HepG2 (cell line): ENCODE measurements around the gene FCER1G. TPM values are rescaled to one million over a fixed set of nuclear protein-coding genes. Genes with fewer than 3 reads are reported as not detected.
A peak's percentile ranks its signal among the peaks of the same experiment; 100 is the strongest.

Experiments used
- ARNT2 ChIP-seq: sonication (generic); formaldehyde crosslinking; IDR thresholded peaks from 2 replicates; pipeline ENCODE4 v1.8.0; 2022; ENCODE audit warnings: mild to moderate bottlenecking, low read depth, missing genetic modification reagents, moderate library complexity
- HNF4A ChIP-seq: sonication (generic); formaldehyde crosslinking; IDR thresholded peaks from 2 replicates; pipeline ENCODE4 v1.4.0; 2020; ENCODE audit warnings: missing genetic modification reagents
- MED13 ChIP-seq: sonication (generic); formaldehyde crosslinking; IDR thresholded peaks from 2 replicates; pipeline ENCODE4 v1.5.0; 2020; ENCODE audit warnings: missing genetic modification reagents
- NONO ChIP-seq, 2 experiments: fragments of 450-650 bp in 1 of 2; sonication (generic) in 1 of 2; formaldehyde crosslinking in 1 of 2; IDR thresholded peaks in 1 of 2; conservative IDR thresholded peaks in 1 of 2; 2 replicates each; pipeline versions ENCODE4 v1.6.1 to v1.8.0; 2017 to 2022; ENCODE audit warnings: mild to moderate bottlenecking in 1 of 2, missing genetic modification reagents in 1 of 2, moderate library complexity in 1 of 2
- NR2F2 ChIP-seq: IDR thresholded peaks from 2 replicates; pipeline ENCODE4 v1.6.1; 2012; ENCODE audit warnings: low read depth, inconsistent platforms, borderline replicate concordance
- SOX6 ChIP-seq, 2 experiments: fragments of 450-650 bp in 1 of 2; sonication (generic) in 1 of 2; formaldehyde crosslinking in 1 of 2; IDR thresholded peaks; 2 replicates each; pipeline versions ENCODE4 v1.4.0 to v1.6.1; 2017 to 2020; ENCODE audit warnings: antibody characterized with exemption in 1 of 2, mild to moderate bottlenecking in 1 of 2, missing genetic modification reagents in 1 of 2
- U2AF1 ChIP-seq: fragments of 200-400 bp; formaldehyde crosslinking; optimal IDR thresholded peaks from 2 replicates; pipeline ENCODE3; 2017; ENCODE audit warnings: mild to moderate bottlenecking, low read depth, low read length
- ZIK1 ChIP-seq: sonication (generic); formaldehyde crosslinking; IDR thresholded peaks from 2 replicates; pipeline ENCODE4 v1.5.0; 2020; ENCODE audit warnings: mild to moderate bottlenecking, low read depth, missing genetic modification reagents, borderline replicate concordance
- ZNF180 ChIP-seq: sonication (generic); formaldehyde crosslinking; IDR thresholded peaks from 2 replicates; pipeline ENCODE4 v1.4.0; 2020; ENCODE audit warnings: low read depth, missing genetic modification reagents, borderline replicate concordance
- ZNF441 ChIP-seq: sonication (generic); formaldehyde crosslinking; IDR thresholded peaks from 2 replicates; pipeline ENCODE4 v1.7.0; 2021; ENCODE audit warnings: missing genetic modification reagents, borderline replicate concordance
- ZNF556 ChIP-seq: sonication (generic); formaldehyde crosslinking; IDR thresholded peaks from 2 replicates; pipeline ENCODE4 v1.4.0; 2020; ENCODE audit warnings: mild to moderate bottlenecking, missing genetic modification reagents, borderline replicate concordance
- ZNF572 ChIP-seq: sonication (generic); formaldehyde crosslinking; IDR thresholded peaks from 2 replicates; pipeline ENCODE4 v1.5.1; 2020; ENCODE audit warnings: mild to moderate bottlenecking, missing genetic modification reagents
- ZNF605 ChIP-seq: sonication (generic); formaldehyde crosslinking; IDR thresholded peaks from 2 replicates; pipeline ENCODE4 v1.8.0; 2022; ENCODE audit warnings: mild to moderate bottlenecking, missing genetic modification reagents
- ZNF709 ChIP-seq: sonication (generic); formaldehyde crosslinking; IDR thresholded peaks from 2 replicates; pipeline ENCODE4 v1.5.0; 2020; ENCODE audit warnings: mild to moderate bottlenecking, missing genetic modification reagents
- ZNF83 ChIP-seq: sonication (generic); formaldehyde crosslinking; IDR thresholded peaks from 2 replicates; pipeline ENCODE4 v1.4.0; 2020; ENCODE audit warnings: missing genetic modification reagents, mild to moderate bottlenecking, borderline replicate concordance
- ZSCAN30 ChIP-seq: sonication (generic); formaldehyde crosslinking; IDR thresholded peaks from 2 replicates; pipeline ENCODE4 v1.5.0; 2020; ENCODE audit warnings: mild to moderate bottlenecking, missing genetic modification reagents
- polyA plus RNA-seq, 8 experiments: library from polyadenylated mRNA; depleted of rRNA in 3 of 8; stranded (reverse) in 7 of 8; unstranded in 1 of 8; fragments of >200 nt; fragmentation: Illumina TruSeq in 4 of 8; extraction: Trizol in 4 of 8; gene quantifications; 2 replicates each; pipeline versions ENCODE4 v1.2.1 to v1.2.3, GENCODE V29; 2011 to 2016; ENCODE audit warnings: low read depth in 4 of 8, missing spikeins in 1 of 8, mixed read lengths in 1 of 8; ENCODE audit not compliant: insufficient read depth in 1 of 8
- total RNA-seq, 5 experiments: library from RNA; depleted of rRNA; stranded (reverse); fragments of >200 nt; fragmentation: Illumina TruSeq; extraction: Trizol; gene quantifications; 2 replicates each; pipeline ENCODE4 v1.2.3, GENCODE V29; 2016; ENCODE audit warnings: low read depth in 1 of 5
- TF ChIP-seq, protein P1 (sequence below): sonication (generic); formaldehyde crosslinking; IDR thresholded peaks from 2 replicates; pipeline ENCODE4 v1.4.0; 2020; ENCODE audit warnings: mild to moderate bottlenecking, missing genetic modification reagents
- TF ChIP-seq, protein P2 (sequence below): sonication (generic); formaldehyde crosslinking; IDR thresholded peaks from 2 replicates; pipeline ENCODE4 v1.4.0; 2020; ENCODE audit warnings: mild to moderate bottlenecking, missing genetic modification reagents
- TF ChIP-seq, protein P3 (sequence below): IDR thresholded peaks from 2 replicates; pipeline ENCODE4 v1.6.1; 2016; ENCODE audit warnings: missing biosample characterization, missing genetic modification reagents, low read depth
- TF ChIP-seq, protein P4 (sequence below), 2 experiments: sonication (generic) in 1 of 2; formaldehyde crosslinking in 1 of 2; IDR thresholded peaks; 2 replicates each; pipeline versions ENCODE4 v1.4.0 to v1.6.1; 2018 to 2020; ENCODE audit warnings: missing genetic modification reagents in 2 of 2, borderline replicate concordance in 1 of 2, low read depth in 1 of 2, mild to moderate bottlenecking in 1 of 2, missing biosample characterization in 1 of 2
- TF ChIP-seq, protein P5 (sequence below): sonication (generic); formaldehyde crosslinking; IDR thresholded peaks from 2 replicates; pipeline ENCODE4 v1.5.0; 2020; ENCODE audit warnings: missing genetic modification reagents

The FCER1G gene
- total and polyA plus RNA-seq, 2 of the 13 experiments (the other 11 are each of a cell fraction or from before 2014, with no cell fraction given) = 1.3 to 6.4 TPM

DNA sequence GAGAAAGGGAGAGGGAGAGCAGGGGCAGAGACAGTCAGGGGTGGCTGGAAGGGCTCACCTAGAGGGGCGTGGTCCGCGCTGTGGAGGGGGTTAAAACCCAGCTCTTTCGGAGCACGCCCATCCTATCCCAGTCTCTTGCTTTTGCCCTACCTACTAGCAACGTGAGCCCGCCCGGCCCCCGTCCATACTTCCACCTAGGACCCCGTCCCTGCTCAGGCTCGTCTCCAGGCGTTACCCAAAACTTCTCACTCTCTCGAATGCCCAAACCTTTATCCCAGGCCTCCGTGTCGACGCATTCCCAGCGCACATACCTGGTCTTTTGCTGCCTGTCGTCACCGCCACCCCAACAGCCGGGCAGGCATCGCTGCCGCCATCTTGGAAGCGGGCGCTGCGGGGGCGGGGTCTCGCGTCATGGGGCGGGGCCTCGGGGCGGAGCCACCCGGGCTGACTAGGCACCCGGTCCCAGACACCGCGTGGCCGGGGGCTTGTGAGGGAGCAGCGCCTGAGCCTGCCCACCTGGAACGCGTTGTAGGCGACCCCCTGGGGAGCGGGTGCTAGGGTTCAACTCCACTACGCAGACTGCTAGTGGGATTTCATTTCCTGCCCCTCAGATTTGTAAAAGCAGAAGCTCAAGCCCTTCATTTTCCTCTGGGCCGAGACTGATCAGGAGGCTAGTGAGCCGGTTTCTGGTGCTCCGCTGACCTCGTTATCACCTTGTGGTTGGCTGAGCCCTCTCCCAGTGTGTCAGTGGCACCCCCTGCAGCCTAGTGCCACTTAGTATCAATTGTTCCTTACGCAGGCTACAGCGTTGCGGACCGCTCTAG, 37.8 kb upstream of the FCER1G start, which contains the start of gene B4GALT3 (continued):
- TF ChIP-seq ZNF605 (CRISPR knock-in tag) = peak; percentile 89
- no peak for TF ChIP-seq SOX6 (IDR thresholded peaks at IDR 0.05)
- TF ChIP-seq SOX6 (CRISPR knock-in tag; IDR thresholded peaks at IDR 0.05) = peak; percentile 83
- TF ChIP-seq HNF4A (CRISPR knock-in tag) = no peak; the same call in 1 of the 2 replicates
- TF ChIP-seq, protein P1, sequence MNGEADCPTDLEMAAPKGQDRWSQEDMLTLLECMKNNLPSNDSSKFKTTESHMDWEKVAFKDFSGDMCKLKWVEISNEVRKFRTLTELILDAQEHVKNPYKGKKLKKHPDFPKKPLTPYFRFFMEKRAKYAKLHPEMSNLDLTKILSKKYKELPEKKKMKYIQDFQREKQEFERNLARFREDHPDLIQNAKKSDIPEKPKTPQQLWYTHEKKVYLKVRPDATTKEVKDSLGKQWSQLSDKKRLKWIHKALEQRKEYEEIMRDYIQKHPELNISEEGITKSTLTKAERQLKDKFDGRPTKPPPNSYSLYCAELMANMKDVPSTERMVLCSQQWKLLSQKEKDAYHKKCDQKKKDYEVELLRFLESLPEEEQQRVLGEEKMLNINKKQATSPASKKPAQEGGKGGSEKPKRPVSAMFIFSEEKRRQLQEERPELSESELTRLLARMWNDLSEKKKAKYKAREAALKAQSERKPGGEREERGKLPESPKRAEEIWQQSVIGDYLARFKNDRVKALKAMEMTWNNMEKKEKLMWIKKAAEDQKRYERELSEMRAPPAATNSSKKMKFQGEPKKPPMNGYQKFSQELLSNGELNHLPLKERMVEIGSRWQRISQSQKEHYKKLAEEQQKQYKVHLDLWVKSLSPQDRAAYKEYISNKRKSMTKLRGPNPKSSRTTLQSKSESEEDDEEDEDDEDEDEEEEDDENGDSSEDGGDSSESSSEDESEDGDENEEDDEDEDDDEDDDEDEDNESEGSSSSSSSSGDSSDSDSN (CRISPR knock-in tag) = peak; percentile 75
- TF ChIP-seq NONO (IDR thresholded peaks at IDR 0.05) = no peak
- peak; percentile 88 for TF ChIP-seq NONO (CRISPR knock-in tag; conservative IDR thresholded peaks at IDR 0.05)
- TF ChIP-seq MED13 = 0 out of 2 replicates have a peak, but pooled peaks have one; percentile 16
- no peak for TF ChIP-seq ZNF441 (CRISPR knock-in tag)
- TF ChIP-seq ZNF572 (CRISPR knock-in tag) = no peak
- TF ChIP-seq ARNT2 (CRISPR knock-in tag) = peak; percentile 89
- peak; percentile 83 for TF ChIP-seq ZNF556 (CRISPR knock-in tag)
- TF ChIP-seq NR2F2 = 0 out of 2 replicates have a peak, but pooled peaks have one; percentile 31
- no peak for TF ChIP-seq ZSCAN30
- TF ChIP-seq, protein P2, sequence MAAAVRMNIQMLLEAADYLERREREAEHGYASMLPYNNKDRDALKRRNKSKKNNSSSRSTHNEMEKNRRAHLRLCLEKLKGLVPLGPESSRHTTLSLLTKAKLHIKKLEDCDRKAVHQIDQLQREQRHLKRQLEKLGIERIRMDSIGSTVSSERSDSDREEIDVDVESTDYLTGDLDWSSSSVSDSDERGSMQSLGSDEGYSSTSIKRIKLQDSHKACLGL (CRISPR knock-in tag) = peak; percentile 96
- no peak; the same call in 1 of the 2 replicates for TF ChIP-seq ZIK1 (CRISPR knock-in tag)
- TF ChIP-seq, protein P3, sequence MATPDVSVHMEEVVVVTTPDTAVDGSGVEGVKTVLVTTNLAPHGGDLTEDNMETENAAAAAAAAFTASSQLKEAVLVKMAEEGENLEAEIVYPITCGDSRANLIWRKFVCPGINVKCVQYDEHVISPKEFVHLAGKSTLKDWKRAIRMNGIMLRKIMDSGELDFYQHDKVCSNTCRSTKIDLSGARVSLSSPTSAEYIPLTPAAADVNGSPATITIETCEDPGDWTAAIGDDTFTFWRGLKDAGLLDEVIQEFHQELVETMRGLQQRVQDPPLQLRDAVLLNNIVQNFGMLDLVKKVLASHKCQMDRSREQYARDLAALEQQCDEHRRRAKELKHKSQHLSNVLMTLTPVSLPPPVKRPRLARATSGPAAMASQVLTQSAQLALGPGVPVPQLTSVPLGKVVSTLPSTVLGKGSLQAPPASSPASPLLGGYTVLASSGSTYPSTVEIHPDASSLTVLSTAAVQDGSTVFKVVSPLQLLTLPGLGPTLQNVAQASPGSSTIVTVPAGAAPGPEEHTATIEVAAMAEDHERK (CRISPR knock-in tag) = no peak
- peak; percentile 51; the same call in 1 of the 2 replicates for TF ChIP-seq ZNF83
- TF ChIP-seq, protein P4, sequence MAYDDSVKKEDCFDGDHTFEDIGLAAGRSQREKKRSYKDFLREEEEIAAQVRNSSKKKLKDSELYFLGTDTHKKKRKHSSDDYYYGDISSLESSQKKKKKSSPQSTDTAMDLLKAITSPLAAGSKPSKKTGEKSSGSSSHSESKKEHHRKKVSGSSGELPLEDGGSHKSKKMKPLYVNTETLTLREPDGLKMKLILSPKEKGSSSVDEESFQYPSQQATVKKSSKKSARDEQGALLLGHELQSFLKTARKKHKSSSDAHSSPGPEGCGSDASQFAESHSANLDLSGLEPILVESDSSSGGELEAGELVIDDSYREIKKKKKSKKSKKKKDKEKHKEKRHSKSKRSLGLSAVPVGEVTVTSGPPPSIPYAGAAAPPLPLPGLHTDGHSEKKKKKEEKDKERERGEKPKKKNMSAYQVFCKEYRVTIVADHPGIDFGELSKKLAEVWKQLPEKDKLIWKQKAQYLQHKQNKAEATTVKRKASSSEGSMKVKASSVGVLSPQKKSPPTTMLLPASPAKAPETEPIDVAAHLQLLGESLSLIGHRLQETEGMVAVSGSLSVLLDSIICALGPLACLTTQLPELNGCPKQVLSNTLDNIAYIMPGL (CRISPR knock-in tag; IDR thresholded peaks at IDR 0.05; ENCODE audit: borderline replicate concordance in 1 of 2, low read depth in 1 of 2) = peak; percentile 55 to 88; a peak in 3 of 4 replicates
- TF ChIP-seq ZNF709 (CRISPR knock-in tag) = peak; percentile 83
- peak; percentile 64 for TF ChIP-seq U2AF1
- TF ChIP-seq ZNF180 (CRISPR knock-in tag) = no peak
- TF ChIP-seq, protein P5, sequence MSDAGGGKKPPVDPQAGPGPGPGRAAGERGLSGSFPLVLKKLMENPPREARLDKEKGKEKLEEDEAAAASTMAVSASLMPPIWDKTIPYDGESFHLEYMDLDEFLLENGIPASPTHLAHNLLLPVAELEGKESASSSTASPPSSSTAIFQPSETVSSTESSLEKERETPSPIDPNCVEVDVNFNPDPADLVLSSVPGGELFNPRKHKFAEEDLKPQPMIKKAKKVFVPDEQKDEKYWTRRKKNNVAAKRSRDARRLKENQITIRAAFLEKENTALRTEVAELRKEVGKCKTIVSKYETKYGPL = peak; percentile 37; the same call in 1 of the 2 replicates
